GM21619 (cell line): ENCODE results near the gene CCNI2.
"Not testable (repeated sequence)": the region's sequence is repeated elsewhere in the genome, so short reads cannot be mapped to it uniquely, and the experiment has no call there.

Source experiments
- ATAC-seq: cut with Tn5 transposase; IDR thresholded peaks from one replicate; pipeline ENCODE4 v1.9.1; 2021; ENCODE audit not compliant: unreplicated experiment

Gene CCNI2

DNA sequence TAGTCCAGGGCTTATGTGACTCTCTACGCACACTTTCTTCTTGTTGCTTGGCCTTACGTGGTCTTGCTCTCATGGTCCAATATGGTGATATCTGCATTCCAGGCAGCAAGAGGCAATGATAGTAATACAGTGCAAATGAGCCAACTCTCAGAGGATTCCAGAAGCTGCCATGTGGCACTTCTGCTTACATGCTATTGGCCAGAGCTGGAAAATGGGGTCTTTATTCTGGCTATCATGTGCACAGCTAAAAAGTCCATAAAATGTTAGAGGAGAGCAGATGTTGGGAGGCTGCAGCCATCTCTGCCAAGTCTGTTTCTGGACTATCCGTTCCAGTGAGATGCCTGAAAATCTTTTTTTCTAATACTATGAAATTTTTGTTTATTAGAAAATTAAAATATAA, 32.7 kb downstream of the CCNI2 start:
- no peak for ATAC-seq

DNA sequence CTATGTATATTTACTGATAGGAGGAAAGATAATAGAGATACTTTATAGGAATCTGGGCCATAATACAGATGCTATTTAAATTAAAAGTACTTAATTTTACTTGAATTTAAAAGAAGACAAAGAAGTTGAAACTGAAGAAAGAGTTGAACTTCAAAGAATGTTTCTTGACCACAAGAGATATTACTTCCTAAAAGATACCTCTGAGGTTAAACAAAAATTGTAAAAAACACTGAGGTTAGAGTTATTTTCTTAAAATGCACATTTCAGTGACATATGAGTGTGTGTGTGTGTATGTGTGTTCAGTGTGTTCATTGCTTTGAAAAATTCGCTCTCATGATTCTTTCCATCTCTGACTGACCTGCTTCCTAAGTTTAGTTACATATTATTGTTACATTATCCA, 33.4 kb downstream of the CCNI2 start:
- ATAC-seq: no peak

DNA sequence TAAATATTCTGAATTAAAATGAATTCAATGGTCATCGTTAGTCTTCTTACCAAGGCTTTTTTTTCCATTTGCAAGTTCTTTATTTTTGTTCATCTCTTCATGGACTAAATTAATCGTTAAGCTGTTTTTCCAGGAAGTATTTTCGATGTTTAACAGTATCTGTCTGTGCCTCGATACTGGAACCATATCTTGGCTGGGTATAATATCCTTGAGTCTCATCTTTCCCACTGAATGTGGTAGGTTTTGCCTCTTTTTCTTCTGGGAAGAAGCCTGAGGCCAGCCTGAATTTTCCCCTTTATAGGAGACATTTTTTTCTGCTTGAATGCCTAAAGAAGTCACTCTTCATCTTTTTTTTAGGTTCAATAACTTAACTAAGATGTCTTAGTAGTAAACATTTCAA, 33.8 kb downstream of the CCNI2 start:
- ATAC-seq: no peak

DNA sequence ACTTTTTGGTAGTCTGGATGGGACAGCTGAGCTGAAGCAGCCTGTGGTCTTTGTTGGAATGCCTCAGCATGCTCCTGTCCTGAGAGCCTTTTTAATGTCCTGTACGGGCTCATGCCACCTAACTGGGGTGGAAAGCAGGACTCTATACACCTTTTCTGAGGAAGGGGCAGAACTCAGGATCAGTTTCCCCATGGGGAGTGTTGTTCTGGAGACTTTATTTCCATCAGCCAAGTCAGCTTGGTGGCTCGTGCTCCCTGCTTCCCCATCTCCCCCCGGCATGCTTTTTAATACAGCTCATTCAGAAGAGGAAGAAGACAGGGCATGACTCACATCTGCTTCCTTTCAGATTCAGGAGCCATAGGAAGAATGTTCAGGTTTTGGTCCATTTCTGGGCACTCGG, 34.9 kb downstream of the CCNI2 start:
- ATAC-seq: no peak

GRCh38 chr5:132785365-132785764, 38.1 kb downstream of the CCNI2 start:
- ATAC-seq: no peak

DNA sequence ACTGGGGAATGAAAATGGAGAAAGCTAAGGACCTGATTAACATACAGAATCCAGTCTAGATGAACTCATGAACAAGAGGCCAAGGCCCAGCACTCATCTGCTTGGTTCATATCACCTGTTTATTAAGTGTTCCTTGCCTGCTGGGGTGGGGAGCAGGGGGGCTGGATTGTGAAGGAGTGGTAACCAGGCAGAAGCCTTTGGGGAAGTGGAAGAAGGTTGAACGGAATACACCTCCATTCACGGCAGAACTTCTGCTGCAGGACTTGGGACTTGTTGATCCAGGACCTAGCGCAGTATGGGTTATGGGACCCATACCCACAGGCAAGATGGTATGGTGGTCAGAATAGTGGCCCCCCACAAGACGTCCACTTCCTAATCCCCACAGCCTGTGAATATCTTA, 38.6 kb downstream of the CCNI2 start:
- no peak for ATAC-seq

GRCh38 chr5:132787076-132787475, 39.9 kb downstream of the CCNI2 start:
- no peak for ATAC-seq

DNA sequence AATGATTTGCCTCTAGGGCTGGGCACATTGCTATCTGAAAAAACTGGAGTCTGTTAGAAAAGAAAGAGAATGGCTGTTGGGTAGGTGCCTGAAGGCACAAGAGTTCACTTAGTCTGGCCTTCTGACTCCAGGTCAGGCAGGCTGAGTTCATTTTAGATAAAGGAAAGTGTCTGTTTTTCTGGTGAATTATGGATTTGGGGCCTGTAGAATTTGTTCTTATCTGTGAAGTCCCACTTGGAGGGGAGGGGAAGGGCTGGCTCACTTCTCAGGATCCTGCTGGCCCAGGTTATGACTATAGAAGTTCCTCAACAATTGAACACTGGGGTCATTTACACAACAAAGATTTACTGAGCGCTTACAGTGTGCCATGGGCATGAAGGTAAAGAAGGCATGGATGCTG, 41.3 kb downstream of the CCNI2 start:
- no peak for ATAC-seq

- ATAC-seq: no peak
These were observed 42.0 kb downstream of the CCNI2 start for GRCh38 chr5:132788990-132789886.

DNA sequence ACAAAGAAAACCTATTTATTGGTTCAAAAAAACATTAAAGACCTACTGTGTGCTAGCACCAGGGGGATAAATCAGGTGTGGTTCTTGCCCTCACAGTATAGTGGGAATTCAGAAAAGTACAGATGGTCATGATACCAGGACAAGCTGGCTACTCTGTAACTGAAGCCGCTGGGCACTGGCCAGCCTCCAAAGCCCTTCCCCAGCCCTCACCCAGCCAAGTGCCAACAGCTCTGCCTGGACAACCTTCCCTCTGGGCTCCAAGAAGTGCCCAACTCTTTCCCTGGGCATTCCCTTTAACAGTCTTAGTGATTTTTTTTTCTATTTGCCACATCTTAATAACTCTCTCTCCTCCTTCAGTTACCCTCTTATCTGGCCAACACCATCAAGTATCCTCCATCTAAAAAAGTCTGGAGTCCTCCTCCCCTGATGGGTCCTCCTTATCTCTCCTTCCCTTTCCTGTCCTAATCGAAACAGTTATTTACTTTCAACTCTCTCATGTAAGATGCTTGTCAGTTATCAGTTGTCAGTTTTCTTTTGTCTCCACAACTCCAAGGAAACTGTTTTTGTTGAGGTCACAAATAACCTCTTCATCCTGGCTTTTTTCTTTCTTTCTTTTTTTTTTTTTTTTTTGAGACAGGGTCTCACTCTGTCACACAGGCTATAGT, 43.1 kb downstream of the CCNI2 start:
- no peak for ATAC-seq

DNA sequence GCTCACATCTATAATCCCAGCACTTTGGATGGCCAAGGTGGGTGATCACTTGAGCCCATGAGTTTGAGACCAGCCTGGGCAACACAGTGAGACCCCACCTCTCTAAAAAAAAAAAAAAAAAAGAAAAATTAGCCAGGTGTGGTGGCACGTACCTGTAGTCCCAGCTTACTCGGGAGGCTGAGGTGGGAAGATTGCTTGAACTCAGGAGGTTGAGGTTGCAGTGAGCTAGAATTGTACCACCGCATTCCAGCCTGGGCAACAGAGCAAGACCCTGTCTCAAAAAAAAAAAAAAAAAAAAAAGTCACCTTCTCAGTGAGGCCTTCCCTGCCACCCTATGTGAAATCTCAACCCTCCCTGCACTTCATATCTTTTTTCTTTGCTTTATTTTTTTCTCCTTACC, 43.8 kb downstream of the CCNI2 start:
- no peak for ATAC-seq

DNA sequence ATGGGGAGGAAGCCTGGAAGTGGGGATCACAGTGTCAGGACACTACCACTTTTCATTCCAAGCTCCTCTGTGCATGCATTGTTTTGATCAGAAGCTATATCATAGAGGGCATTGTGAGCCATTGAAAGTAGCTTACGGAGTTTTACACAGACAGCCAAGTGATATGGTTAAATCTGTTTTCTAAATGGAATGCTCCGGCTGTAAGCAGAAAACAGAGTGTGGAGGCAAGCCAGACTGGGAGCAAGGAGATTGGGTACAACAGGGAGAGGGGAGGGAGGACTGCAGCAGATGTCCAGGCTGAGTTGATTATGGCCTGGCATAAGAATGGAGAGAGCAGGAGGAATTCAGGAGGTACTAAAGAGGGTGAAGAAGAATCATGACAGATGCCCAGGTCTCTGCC, 50.4 kb downstream of the CCNI2 start:
- no peak for ATAC-seq

GRCh38 chr5:132799392-132799791, 52.2 kb downstream of the CCNI2 start:
- no peak for ATAC-seq

- no peak for ATAC-seq
These were observed 53.3 kb downstream of the CCNI2 start for GRCh38 chr5:132800545-132800944.

DNA sequence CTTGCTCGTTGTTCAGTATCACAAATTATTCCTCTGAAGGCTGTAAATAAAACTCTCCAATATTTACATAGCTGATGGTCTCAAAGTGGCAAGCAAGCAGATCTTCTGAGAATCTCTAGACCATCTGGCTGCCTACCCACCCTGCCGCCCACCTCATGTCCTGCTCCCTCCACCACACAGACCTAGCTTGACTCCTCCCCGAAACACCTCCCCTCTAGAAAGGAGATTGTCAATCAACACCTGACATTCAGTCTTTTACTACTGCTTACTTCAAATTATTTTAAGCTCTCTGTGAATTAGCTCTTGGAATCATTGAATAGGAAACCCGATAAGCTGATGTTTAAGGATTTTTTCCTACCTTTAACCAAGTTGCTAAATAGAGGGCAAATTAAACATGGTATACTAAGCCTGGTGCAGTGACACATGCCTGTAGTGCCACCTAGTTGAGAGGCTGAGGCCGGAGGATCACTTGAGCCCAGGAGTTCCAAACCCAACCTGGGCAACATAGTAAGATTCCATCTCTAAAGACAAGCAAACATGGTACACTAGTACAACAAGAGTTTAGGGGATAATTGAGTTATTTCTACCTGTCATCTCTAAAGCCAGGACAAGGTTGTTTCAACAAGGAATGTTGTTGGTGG, 54.9 kb downstream of the CCNI2 start:
- ATAC-seq: no peak

DNA sequence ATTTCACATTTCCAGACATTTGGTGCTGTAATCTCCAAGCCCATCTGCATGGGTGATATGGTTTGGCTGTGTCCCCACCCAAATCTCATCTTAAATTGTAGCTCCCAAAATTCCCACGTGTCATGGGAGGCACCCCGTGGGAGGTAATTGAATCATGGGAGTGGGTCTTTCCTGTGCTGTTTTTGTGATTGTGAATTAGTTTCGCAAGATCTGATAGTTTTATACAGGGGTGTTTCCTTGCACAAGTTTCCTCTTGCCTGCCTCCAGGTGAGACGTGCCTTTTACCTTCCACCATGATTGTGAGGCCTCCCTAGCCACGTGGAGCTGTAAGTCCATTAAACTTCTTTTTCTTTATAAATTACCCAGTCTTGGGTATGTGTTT, 55.5 kb downstream of the CCNI2 start:
- ATAC-seq: not testable (repeated sequence)
